PFSK-1 (cell line): ENCODE measurements around the gene KDF1.
A peak's percentile ranks its signal among the peaks of the same experiment; 100 is the strongest.

Source experiments
- FOXP2 ChIP-seq: optimal IDR thresholded peaks from 2 replicates; pipeline ENCODE3; 2011; ENCODE audit warnings: borderline replicate concordance, control low read depth, inconsistent platforms; ENCODE audit not compliant: insufficient read depth; ENCODE audit errors: extremely low read length, extremely low read depth
- POLR2AphosphoS5 ChIP-seq: IDR thresholded peaks from 2 replicates; pipeline ENCODE4 v1.6.1; 2012; ENCODE audit warnings: low read depth, mild to moderate bottlenecking, control low read depth, low read length, moderate library complexity
- SIN3A ChIP-seq: IDR thresholded peaks from 2 replicates; pipeline ENCODE4 v1.6.1; 2012; ENCODE audit warnings: mild to moderate bottlenecking, low read length, moderate library complexity, borderline replicate concordance; ENCODE audit not compliant: insufficient read depth
- TAF1 ChIP-seq: IDR thresholded peaks from 2 replicates; pipeline ENCODE4 v1.6.1; 2012; ENCODE audit warnings: low read length, control low read depth, borderline replicate concordance; ENCODE audit not compliant: insufficient read depth
- TF ChIP-seq, protein P1 (sequence below), 2 experiments: IDR thresholded peaks; 2 replicates each; pipeline versions ENCODE4 v1.6.1 to v1.8.0; 2011 to 2012; ENCODE audit warnings: low read depth in 2 of 2, low read length in 2 of 2, control low read depth in 1 of 2, inconsistent platforms in 1 of 2, mild to moderate bottlenecking in 1 of 2, moderate library complexity in 1 of 2; ENCODE audit not compliant: insufficient read depth in 1 of 2

Gene KDF1

GRCh38 chr1:26996665-26997064, 36.4 kb upstream of the KDF1 start:
- TF ChIP-seq POLR2AphosphoS5: no peak
- no peak for TF ChIP-seq FOXP2
- no peak for TF ChIP-seq SIN3A
- TF ChIP-seq TAF1: no peak
- TF ChIP-seq, protein P1, sequence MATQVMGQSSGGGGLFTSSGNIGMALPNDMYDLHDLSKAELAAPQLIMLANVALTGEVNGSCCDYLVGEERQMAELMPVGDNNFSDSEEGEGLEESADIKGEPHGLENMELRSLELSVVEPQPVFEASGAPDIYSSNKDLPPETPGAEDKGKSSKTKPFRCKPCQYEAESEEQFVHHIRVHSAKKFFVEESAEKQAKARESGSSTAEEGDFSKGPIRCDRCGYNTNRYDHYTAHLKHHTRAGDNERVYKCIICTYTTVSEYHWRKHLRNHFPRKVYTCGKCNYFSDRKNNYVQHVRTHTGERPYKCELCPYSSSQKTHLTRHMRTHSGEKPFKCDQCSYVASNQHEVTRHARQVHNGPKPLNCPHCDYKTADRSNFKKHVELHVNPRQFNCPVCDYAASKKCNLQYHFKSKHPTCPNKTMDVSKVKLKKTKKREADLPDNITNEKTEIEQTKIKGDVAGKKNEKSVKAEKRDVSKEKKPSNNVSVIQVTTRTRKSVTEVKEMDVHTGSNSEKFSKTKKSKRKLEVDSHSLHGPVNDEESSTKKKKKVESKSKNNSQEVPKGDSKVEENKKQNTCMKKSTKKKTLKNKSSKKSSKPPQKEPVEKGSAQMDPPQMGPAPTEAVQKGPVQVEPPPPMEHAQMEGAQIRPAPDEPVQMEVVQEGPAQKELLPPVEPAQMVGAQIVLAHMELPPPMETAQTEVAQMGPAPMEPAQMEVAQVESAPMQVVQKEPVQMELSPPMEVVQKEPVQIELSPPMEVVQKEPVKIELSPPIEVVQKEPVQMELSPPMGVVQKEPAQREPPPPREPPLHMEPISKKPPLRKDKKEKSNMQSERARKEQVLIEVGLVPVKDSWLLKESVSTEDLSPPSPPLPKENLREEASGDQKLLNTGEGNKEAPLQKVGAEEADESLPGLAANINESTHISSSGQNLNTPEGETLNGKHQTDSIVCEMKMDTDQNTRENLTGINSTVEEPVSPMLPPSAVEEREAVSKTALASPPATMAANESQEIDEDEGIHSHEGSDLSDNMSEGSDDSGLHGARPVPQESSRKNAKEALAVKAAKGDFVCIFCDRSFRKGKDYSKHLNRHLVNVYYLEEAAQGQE (IDR thresholded peaks at IDR 0.05; ENCODE audit: insufficient read depth in 1 of 2, low read depth in 2 of 2, low read length in 2 of 2): no peak

GRCh38 chr1:26996024-26996423, 35.8 kb upstream of the KDF1 start:
- TF ChIP-seq TAF1 (no peak), POLR2AphosphoS5 (no peak), FOXP2 (no peak), SIN3A (no peak)
- TF ChIP-seq, protein P1 (IDR thresholded peaks at IDR 0.05; ENCODE audit: insufficient read depth in 1 of 2, low read depth in 2 of 2, low read length in 2 of 2): no peak

DNA sequence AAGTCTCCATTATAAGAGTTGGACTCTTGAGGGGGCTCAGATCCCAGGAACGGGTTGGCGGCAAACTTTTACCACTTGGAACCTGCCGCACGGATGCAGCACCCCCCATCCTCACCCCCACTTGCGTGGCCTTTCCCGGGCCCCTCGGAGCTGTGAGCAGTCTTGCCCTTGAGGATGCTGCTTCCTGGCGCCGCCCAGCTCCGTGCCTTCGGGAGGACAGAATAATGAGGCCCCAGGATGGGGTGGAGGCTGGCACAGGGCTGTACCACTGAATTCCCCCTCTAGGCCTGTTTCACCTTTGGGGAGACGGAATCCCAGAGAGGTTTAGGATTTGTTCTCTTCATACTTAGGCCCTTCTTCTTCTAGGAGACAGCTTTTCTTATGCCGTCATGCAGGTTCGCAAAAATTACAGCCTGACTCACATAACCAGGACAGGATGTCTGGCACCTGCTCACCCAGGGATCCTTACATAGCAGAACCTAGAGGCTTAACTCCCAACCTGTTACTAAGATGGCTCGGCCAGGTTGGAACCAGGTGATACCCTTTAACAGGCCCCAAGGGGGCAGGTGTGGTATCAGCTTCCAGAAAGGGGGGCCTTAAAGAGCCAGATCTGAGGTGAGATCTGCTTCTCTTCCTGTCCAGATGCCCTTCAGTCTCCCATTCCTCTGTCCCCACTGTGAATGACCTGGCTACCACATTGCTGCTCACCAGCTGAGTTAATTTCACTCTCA, 34.7 kb upstream of the KDF1 start:
- no peak for TF ChIP-seq POLR2AphosphoS5
- TF ChIP-seq FOXP2: no peak
- TF ChIP-seq TAF1: no peak
- no peak for TF ChIP-seq SIN3A

DNA sequence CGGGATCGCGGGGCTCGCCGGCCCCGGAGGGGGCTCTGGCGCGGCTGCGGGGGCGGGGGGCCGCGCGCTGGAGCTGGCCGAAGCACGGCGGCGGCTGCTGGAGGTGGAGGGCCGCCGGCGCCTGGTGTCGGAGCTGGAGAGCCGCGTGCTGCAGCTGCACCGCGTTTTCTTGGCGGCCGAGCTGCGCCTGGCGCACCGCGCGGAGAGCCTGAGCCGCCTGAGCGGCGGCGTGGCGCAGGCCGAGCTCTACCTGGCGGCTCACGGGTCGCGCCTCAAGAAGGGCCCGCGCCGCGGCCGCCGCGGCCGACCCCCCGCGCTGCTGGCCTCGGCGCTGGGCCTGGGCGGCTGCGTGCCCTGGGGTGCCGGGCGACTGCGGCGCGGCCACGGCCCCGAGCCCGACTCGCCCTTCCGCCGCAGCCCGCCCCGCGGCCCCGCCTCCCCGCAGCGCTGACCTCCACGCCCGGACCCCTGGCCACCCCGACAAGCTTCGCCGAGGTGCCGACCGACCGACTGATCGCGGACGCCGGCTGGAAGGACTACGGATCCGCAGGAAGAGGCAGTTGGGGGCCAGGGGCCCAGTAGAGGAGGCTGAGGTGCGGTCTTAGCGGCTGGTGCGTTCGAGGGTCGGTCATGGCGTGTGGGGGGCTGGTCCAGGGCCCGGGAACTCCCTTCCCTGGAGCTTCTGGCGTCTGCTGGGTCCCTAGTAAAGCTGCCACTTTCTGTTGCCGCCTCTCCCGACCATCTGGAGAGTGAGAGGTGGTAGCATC, 33.9 kb upstream of the KDF1 start:
- TF ChIP-seq FOXP2 (no peak), SIN3A (no peak), POLR2AphosphoS5 (no peak), TAF1 (no peak)
- TF ChIP-seq, protein P1 (IDR thresholded peaks at IDR 0.05; ENCODE audit: insufficient read depth in 1 of 2, low read depth in 2 of 2, low read length in 2 of 2): no peak

DNA sequence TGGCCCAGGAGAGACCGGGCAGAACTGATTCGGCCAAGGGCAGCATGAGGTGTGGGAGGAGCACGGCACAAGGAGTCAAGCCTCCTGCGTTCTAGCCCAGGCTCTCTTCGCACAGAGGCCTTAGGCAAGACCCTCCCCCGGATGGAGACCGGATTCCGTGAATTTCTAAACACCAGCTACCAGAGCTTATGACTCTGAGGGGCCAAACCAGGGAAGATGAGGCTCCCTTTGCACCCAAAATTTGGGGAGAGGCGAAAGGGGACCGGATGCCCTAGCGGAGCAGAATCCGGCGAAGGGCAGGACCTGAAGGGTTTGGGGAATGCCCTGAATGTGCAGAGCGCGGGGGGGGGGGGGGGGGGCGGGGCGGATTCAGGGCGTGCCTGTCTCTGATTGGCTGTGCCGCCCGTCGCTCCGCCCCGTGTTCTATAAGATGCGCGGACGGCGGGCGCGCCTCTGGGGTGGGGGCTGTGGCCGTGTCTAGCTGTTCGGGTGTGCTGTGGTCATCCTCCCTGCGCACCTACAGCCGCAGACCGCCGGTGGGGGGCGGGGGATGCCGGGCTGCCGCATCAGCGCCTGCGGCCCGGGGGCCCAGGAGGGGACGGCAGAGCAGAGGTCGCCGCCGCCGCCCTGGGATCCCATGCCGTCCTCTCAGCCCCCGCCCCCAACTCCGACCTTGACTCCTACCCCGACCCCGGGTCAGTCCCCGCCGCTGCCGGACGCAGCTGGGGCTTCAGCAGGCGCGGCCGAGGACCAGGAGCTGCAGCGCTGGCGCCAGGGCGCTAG, 33.2 kb upstream of the KDF1 start, which contains the start of gene TRNP1:
TSS of gene TRNP1 (plus strand) at position 456 of the 783 bp plus-strand sequence. CDS start at position 551, 95 bp downstream.
- TF ChIP-seq SIN3A (no peak), POLR2AphosphoS5 (peak; percentile 69; the same call in 1 of the 2 replicates), FOXP2 (peak; percentile 43), TAF1 (no peak)
- TF ChIP-seq, protein P1 (IDR thresholded peaks at IDR 0.05; ENCODE audit: insufficient read depth in 1 of 2, low read depth in 2 of 2, low read length in 2 of 2): no peak
